Lower leg skin (tissue), 4 donors: Measurements from ENCODE around the gene ZBTB24. TPM values are rescaled to one million over a fixed set of nuclear protein-coding genes. Genes with fewer than 3 reads are reported as not detected.

Experiments used
- DNase-seq, 2 donors: peaks; one replicate each; pipeline ENCODE4 v3.0.0-alpha.2; 2019; ENCODE audit warnings: low spot score in 2 of 2
- H3K4me3 ChIP-seq: fragments of 200-600 bp; sonication (generic); 2 replicates; pipeline ENCODE4 v1.5.1; 2017; ENCODE audit warnings: mild to moderate bottlenecking, low read depth; ENCODE audit not compliant: poor library complexity, severe bottlenecking
- POLR2A ChIP-seq, 2 donors: fragments of 450-650 bp; IDR thresholded peaks; one replicate each; pipeline ENCODE4 v1.6.1; 2016 to 2017; ENCODE audit warnings: antibody characterized with exemption in 2 of 2, mild to moderate bottlenecking in 1 of 2, moderate library complexity in 1 of 2
- WGBS, 2 donors: methylation state at CpG; one replicate each; pipeline ENCODE4 v1.1.5; 2018; 5-methylcytosine and 5-hydroxymethylcytosine counted together
- intact Hi-C: fragments of 100-400 bp; cut with DNase I; formaldehyde crosslinking; loops from one replicate; pipeline ENCODE4 v1.15.0; 2023; ENCODE audit warnings: low total_unique reads
- total RNA-seq, 4 donors: library from RNA; depleted of rRNA; stranded (reverse); fragments of >200 nt; gene quantifications; one replicate each; pipeline ENCODE4 v1.1.0, GENCODE V29; 2016
- TF ChIP-seq, protein P1 (sequence below), 3 donors: fragments of 450-650 bp; IDR thresholded peaks; one replicate each; pipeline ENCODE4 v1.5.1; 2016; ENCODE audit warnings: antibody characterized with exemption in 3 of 3, mild to moderate bottlenecking in 3 of 3, moderate library complexity in 2 of 3

Gene ZBTB24
- total RNA-seq, 4 donors from 2014 or later = 8.4 to 11.8 (median 10.1) TPM

DNA sequence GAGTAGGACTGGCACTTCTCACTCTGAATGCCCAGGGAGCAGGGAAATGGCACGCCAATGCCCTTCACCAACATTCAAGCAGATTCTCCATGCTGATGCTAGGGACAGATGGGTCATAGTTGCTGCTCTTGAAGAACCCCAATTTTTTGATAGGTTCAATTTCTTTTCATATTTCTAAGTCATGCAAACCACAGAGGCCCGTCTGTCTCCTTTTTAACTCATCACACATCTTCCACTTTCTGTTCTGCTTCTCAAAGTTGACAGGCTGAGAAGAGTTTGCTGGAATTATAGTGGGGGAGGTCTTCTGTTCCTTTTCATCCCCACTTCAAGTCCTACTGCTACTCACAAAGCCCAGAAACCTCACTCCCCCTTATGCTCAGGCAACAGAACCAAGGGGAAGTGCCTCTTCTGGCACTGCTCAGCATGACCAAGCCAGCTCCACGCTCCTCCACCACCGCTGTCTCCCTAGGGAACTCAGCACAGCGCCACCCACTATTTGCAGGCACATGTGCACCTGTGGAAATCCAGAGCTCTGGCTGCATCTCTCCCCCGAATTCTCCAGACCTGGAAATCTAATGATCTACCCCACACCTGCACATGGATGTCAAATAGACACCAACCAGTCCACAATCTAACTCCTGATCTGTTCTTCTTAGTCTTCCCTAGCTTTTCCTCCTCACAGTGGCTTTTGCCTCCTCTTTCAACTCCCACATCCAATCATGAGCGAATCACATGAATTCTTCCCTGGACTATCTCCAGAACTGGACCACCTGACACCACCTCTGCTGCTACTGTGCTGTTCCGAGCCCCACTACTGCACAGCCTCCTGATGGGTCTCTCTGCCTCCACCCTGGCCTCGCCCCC, 10.7 kb downstream of the ZBTB24 start:
- H3K4me3 ChIP-seq = no peak overlapping the region
- intact Hi-C loops = no loop called here
- TF ChIP-seq POLR2A (IDR thresholded peaks at IDR 0.05) = no peak
- TF ChIP-seq, protein P1, sequence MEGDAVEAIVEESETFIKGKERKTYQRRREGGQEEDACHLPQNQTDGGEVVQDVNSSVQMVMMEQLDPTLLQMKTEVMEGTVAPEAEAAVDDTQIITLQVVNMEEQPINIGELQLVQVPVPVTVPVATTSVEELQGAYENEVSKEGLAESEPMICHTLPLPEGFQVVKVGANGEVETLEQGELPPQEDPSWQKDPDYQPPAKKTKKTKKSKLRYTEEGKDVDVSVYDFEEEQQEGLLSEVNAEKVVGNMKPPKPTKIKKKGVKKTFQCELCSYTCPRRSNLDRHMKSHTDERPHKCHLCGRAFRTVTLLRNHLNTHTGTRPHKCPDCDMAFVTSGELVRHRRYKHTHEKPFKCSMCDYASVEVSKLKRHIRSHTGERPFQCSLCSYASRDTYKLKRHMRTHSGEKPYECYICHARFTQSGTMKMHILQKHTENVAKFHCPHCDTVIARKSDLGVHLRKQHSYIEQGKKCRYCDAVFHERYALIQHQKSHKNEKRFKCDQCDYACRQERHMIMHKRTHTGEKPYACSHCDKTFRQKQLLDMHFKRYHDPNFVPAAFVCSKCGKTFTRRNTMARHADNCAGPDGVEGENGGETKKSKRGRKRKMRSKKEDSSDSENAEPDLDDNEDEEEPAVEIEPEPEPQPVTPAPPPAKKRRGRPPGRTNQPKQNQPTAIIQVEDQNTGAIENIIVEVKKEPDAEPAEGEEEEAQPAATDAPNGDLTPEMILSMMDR (IDR thresholded peaks at IDR 0.05) = no peak
- 93 to 96% methylated on average over 9 of the region's 9 CpGs for WGBS, 2 donors
- DNase-seq = peak in 1 of 2 donors; percentile 21

DNA sequence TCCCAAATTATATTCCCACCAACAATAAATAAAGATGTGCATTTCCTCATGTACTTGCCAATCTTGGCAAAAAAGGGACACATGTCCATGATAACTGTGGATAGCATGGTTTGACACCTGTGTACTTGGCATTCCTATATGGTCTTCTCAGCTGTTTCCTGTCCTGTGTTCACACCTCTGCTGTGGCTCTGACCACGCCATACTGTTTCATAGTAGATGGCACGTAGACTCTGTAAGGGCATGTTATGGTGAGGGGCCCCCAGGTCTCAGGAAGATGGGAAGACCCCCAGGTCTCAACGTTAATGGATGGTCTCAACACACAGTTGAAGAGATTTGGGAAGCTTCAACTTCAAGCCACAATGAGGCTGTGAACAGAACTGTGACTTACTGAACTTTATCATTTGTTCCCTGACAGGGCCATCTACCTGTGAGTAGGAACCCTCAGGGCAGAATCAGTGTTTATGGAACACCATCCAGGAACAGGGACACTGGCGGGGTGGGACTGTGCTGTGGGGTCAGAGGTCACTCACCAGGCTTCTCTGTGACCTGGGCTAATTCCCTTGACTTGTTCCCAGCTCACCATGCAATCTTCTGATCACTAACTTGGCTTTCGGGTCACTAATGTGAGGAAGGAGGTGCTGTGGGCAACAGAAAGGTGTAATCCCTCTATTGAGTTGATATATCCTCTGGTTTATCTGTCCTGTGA, 11.8 kb downstream of the ZBTB24 start:
- no peak for TF ChIP-seq POLR2A (IDR thresholded peaks at IDR 0.05)
- TF ChIP-seq, protein P1 (IDR thresholded peaks at IDR 0.05) = no peak
- DNase-seq = peak in 1 of 2 donors; percentile 68
- intact Hi-C loops = no loop called here
- no peak overlapping the region for H3K4me3 ChIP-seq
- WGBS, 2 donors = 94 to 98% methylated on average over 5 of the region's 5 CpGs

DNA sequence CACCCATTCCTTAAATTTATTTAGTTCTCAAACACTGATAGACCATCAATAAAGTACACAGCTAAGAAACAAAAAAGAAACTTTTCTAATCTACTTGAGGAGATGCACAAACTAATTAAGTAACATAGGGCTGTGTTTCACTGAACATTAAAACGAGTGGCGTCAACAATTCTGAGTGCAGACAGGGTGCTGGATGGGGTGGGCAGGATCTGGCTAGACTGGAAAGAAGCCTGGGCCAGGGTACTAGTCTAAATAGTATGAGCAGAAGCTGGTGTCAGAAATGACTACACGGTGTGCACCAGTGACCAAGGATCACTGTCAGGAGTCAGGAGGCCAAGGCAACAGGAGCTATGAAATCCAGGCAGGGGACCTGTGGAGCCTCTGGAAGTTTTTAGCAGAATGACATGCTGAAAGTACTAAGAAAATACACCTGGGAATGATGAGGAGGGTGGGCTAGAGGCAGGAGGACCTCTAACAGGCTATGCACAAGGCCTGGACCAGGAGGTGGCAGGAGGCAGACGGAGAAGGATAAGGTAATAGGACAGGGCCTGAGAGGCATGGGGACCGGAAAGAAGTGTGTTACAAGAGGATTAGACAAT, 13.3 kb downstream of the ZBTB24 start:
- WGBS, 2 donors = 88 to 90% methylated on average over 5 of the region's 5 CpGs
- peak in 1 of 2 donors; percentile 62 for DNase-seq
- TF ChIP-seq, protein P1 (IDR thresholded peaks at IDR 0.05) = no peak
- no peak for TF ChIP-seq POLR2A (IDR thresholded peaks at IDR 0.05)
- intact Hi-C loops = no loop called here
- H3K4me3 ChIP-seq = no peak overlapping the region

DNA sequence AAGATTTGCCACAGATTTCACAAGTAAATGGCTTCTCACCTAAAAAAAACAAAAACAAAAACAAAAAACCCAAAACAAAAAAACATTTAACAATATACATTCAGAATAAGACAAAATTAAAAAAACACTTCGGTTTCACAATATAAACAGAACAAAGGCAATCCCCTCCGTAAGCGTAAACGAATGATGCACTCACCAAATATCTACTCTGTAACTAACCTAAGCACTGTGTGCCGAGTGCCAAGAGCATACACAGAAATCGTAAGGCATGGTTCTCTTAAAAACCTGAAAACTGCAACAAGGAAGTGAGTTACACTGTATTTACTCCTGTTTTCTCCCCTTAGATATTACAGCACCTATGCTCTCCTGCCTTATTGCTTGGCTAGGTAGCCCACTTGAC, 15.3 kb downstream of the ZBTB24 start:
- WGBS, 2 donors = 94 to 96% methylated on average over 6 of the region's 6 CpGs
- DNase-seq = no peak
- intact Hi-C loops = no loop called here
- TF ChIP-seq POLR2A (IDR thresholded peaks at IDR 0.05) = no peak
- TF ChIP-seq, protein P1 (IDR thresholded peaks at IDR 0.05) = no peak
- H3K4me3 ChIP-seq = no peak overlapping the region

DNA sequence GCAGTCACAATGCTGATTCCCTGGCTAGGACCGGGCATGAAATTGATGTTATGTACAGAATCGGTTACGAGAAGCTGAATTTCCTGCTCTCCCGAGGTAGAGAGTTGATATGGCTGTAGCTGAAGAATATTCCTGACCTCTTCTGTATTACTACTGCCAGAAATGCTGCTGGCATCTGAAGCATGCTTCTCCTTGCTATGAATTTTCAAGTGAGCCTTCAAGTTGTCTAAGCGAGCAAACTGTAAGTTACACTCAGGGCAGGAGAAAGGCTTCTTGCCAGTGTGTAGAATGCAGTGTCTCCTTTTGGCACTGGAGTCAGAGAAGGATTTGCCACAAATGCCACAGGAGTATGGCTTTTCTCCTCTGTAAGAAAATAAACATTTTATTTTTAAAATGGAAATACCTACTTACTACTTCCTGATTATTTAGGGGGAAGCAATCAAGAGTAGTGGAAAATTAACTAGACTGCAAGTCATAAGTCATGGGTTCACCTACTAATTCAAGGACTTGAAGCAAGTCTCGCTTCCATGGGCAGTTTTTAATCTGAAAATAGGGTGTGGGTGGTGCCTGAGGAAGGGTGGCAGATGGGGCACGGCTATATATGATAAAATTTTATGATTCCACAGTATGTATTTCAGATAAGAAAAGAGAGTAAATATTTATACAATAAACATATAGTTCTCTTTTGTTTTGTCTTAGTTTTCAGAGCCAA, 16.7 kb downstream of the ZBTB24 start:
- 83 to 89% methylated on average over 7 of the region's 7 CpGs for WGBS, 2 donors
- H3K4me3 ChIP-seq = no peak overlapping the region
- DNase-seq = peak in 1 of 2 donors; percentile 12
- intact Hi-C loops = no loop called here
- TF ChIP-seq, protein P1 (IDR thresholded peaks at IDR 0.05) = no peak
- no peak for TF ChIP-seq POLR2A (IDR thresholded peaks at IDR 0.05)
